HFF-Myc (cell line): ENCODE data around the gene ZNF48.

Experiments
- DNase-seq: peaks from one replicate; pipeline ENCODE4 v3.0.0-alpha.2; 2011; ENCODE audit warnings: low read depth; ENCODE audit errors: extremely low read depth
- H3K4me3 ChIP-seq: replicated peaks from 2 replicates; pipeline ENCODE4 v1.5.1; 2011; ENCODE audit warnings: low read depth, mild to moderate bottlenecking, control low read depth, low read length
- TF ChIP-seq, protein P1 (sequence below): IDR thresholded peaks from 2 replicates; pipeline ENCODE4 v1.5.1; 2012; ENCODE audit warnings: mild to moderate bottlenecking, low read depth, low read length, control low read depth; ENCODE audit errors: missing control alignments

Gene ZNF48

DNA sequence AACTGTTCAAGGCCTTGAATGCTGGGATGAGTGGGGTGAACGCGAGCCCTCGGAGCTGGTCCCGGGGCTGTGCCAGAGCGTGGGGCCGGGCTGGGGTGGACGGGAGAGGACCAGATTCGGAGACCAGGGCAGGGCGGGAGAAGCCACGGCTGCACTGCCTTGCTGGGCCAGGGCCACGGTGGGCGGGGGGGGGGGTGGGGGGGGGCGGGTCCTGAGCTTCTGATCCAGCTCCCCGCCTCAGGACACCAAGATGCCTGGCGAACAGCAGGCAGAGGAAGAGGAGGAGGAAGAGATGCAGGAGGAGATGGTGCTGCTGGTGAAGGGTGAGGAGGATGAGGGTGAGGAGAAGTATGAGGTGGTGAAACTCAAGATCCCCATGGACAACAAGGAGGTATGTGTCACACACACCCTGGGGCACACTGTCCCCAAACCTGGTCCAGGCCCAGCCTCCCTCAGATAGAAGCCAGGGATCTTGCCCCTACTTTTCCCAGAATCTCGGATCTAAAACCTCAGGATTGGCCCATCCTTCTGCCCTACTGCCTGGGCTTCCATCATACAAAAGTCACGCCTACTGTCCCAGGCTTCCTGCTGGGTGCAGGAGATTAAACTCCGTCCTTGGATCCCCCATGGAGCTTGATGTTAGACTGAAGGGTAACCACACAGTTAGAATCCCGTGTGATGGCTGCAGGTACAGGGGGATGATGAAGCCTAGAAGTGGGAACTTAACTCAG is 12.7 kb downstream of the ZNF48 start:
- DNase-seq = no peak
- TF ChIP-seq, protein P1, sequence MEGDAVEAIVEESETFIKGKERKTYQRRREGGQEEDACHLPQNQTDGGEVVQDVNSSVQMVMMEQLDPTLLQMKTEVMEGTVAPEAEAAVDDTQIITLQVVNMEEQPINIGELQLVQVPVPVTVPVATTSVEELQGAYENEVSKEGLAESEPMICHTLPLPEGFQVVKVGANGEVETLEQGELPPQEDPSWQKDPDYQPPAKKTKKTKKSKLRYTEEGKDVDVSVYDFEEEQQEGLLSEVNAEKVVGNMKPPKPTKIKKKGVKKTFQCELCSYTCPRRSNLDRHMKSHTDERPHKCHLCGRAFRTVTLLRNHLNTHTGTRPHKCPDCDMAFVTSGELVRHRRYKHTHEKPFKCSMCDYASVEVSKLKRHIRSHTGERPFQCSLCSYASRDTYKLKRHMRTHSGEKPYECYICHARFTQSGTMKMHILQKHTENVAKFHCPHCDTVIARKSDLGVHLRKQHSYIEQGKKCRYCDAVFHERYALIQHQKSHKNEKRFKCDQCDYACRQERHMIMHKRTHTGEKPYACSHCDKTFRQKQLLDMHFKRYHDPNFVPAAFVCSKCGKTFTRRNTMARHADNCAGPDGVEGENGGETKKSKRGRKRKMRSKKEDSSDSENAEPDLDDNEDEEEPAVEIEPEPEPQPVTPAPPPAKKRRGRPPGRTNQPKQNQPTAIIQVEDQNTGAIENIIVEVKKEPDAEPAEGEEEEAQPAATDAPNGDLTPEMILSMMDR = no peak
- peak overlapping the region; percentile 76 for H3K4me3 ChIP-seq

GRCh38 chr16:30409125-30410060 is 14.2 kb downstream of the ZNF48 start:
- no peak for DNase-seq
- TF ChIP-seq, protein P1 = peak; percentile 97
- H3K4me3 ChIP-seq = peak overlapping the region; percentile 20

- no peak for DNase-seq
- TF ChIP-seq, protein P1 = no peak
- H3K4me3 ChIP-seq = no peak overlapping the region
Measured at GRCh38 chr16:30413112-30413806, 18.0 kb downstream of the ZNF48 start.

DNA sequence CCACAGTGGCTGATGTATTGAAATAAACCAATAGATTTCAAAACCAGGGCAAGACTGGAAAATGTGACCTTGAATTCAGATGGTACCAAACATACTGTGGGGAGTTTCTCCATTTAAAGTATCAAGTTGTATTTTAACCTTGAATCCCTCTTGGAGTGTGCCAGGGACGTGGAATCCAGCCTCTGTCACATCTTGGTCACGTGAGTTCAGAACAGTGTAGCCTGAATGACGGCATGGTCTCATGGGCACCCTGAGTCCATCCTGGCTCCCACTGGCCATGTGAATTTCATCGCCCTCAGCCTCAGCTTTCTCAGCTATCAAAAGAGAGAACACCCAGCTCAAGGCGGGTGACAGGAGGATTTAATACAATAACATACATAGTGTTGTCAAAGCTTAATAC is 18.9 kb downstream of the ZNF48 start:
- TF ChIP-seq, protein P1 = no peak
- no peak overlapping the region for H3K4me3 ChIP-seq
- no peak for DNase-seq

- no peak overlapping the region for H3K4me3 ChIP-seq
- TF ChIP-seq, protein P1 = no peak
- no peak for DNase-seq
Measured at GRCh38 chr16:30416047-30416603, 20.9 kb downstream of the ZNF48 start.
